ENCODE measurements around the gene PHF19.

PHF19 gene

DNA sequence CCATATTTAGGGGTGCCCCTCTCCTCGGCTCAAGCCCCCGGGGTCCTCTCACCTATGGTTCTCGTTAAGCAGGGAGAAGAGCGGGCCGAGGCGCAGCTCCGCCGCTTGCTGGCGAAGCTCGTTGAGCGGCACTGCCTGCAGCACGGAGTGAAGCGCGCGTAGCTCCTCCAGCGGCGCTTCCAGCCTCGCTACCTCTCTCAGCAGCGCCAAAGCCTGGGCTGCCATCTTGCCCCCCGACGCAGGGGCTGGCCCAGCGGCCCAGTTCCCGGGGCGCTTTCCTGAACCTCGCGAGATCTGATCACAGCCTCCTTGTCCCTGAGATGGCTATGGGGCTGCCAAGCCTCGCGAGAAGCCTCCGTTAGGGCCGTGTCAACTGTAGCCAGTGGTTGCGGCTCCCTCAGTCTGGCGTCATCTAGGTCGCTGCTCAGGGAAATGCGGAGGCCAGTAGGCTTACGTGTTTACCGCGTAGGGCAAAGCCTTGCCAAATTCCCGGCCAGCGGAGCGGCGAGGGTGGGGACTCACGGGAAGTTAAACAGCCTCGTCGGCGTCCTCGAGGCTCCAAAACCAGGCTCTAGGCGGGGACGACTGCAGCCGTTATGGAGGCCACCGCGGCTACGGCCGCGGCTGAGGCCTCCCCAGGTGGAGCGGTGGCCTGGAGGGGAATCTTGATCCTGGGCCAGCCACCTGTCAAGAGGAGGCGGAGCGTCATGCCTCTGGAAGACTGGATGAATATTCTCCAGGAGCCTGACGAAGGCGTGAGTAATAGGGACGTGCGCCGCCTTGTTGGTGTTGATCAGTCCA is 34.1 kb downstream of the PHF19 start, which contains the start of gene PSMD5:
Gene PSMD5 (minus strand): TSS at position 238 of the 801 bp plus-strand sequence. CDS start 13 bp downstream, at position 225.
- peak within 1 kb of the TSS; percentile 82 for H3K4me3 ChIP-seq (ENCODE audit: low read depth, low read length)

DNA sequence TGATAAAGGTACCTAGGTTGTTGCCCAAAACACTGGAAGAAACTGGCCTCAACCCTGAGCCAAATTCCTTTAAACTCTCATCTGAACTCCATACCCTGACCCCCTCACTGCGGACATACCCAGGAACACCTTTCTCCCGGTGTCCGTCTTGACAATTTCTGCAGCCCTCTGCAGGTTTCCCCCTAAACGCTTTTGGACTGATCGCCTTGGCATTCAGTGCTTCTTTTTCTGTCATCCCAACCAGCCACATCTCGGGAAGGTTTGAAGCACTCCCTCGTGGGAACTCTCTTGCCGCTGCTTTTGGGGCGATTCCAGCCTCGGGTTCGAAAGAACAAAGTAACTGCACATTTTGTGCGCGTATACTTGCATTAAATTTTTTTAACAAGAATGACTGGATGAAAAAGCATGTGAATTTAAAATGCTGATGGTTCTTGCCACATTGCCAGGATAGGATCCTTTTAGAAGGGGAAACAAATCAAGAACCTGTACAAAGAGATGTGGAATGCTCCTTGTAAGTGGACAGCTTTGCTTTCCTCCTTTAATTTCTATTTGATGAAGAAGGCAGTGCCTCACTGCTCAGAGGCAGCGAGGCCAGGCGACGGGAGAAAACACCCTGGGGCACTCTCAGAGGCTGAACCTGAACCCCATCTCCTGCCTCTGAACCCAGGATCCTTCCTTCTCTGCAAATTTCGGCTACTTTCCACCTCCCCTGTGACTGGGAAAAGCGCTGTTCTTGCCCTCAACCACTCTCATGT is 34.9 kb downstream of the PHF19 start:
- no peak for DNase-seq (ENCODE audit: low read depth)
- peak overlapping the region; percentile 82 for H3K4me3 ChIP-seq (ENCODE audit: low read depth, low read length)
- TF ChIP-seq, protein P1, sequence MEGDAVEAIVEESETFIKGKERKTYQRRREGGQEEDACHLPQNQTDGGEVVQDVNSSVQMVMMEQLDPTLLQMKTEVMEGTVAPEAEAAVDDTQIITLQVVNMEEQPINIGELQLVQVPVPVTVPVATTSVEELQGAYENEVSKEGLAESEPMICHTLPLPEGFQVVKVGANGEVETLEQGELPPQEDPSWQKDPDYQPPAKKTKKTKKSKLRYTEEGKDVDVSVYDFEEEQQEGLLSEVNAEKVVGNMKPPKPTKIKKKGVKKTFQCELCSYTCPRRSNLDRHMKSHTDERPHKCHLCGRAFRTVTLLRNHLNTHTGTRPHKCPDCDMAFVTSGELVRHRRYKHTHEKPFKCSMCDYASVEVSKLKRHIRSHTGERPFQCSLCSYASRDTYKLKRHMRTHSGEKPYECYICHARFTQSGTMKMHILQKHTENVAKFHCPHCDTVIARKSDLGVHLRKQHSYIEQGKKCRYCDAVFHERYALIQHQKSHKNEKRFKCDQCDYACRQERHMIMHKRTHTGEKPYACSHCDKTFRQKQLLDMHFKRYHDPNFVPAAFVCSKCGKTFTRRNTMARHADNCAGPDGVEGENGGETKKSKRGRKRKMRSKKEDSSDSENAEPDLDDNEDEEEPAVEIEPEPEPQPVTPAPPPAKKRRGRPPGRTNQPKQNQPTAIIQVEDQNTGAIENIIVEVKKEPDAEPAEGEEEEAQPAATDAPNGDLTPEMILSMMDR (IDR thresholded peaks at IDR 0.05; ENCODE audit: low read depth, low read length, missing control alignments): no peak

More for the DNA sequence above, 34.1 kb downstream of the PHF19 start, which contains the start of gene PSMD5:
- DNase-seq (ENCODE audit: low read depth): peak; percentile 96
- TF ChIP-seq, protein P1 (IDR thresholded peaks at IDR 0.05; ENCODE audit: low read depth, low read length, missing control alignments): no peak

GRCh38 chr9:120839146-120839545 is 37.8 kb downstream of the PHF19 start:
- no peak overlapping the region for H3K4me3 ChIP-seq (ENCODE audit: low read depth, low read length)
- no peak for DNase-seq (ENCODE audit: low read depth)
- TF ChIP-seq, protein P1 (IDR thresholded peaks at IDR 0.05; ENCODE audit: low read depth, low read length, missing control alignments): no peak

GRCh38 chr9:120837921-120838320 is 39.1 kb downstream of the PHF19 start:
- TF ChIP-seq, protein P1 (IDR thresholded peaks at IDR 0.05; ENCODE audit: low read depth, low read length, missing control alignments): no peak
- no peak overlapping the region for H3K4me3 ChIP-seq (ENCODE audit: low read depth, low read length)
- no peak for DNase-seq (ENCODE audit: low read depth)

DNA sequence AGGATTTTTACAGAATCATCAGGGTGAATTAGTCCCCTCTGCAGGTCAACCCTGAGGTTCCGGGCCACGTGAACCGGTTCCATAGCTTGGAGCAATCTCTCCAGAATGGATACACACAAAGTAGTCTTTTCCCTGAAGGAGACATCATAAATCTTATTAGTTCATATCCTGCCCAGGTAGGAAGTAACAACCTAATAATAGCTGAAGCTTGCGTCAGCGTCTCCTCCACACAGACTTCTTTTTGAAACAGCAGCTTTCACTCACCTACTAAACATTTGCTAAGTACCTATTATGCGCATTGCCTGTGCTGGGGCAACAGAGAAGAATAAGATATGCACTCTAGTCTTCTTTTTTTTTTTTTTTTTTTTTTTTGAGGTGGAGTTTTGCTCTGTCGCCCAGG is 43.7 kb downstream of the PHF19 start:
- no peak overlapping the region for H3K4me3 ChIP-seq (ENCODE audit: low read depth, low read length)
- TF ChIP-seq, protein P1 (IDR thresholded peaks at IDR 0.05; ENCODE audit: low read depth, low read length, missing control alignments): no peak
- no peak for DNase-seq (ENCODE audit: low read depth)

GRCh38 chr9:120832807-120833206 is 44.2 kb downstream of the PHF19 start:
- H3K4me3 ChIP-seq (ENCODE audit: low read depth, low read length): no peak overlapping the region
- TF ChIP-seq, protein P1 (IDR thresholded peaks at IDR 0.05; ENCODE audit: low read depth, low read length, missing control alignments): no peak
- DNase-seq (ENCODE audit: low read depth): no peak
